GM18511 (cell line): ENCODE results near the gene EDNRA.
"Not testable (repeated sequence)": the region's sequence is repeated elsewhere in the genome, so short reads cannot be mapped to it uniquely, and the experiment has no call there.

Experiments
- ATAC-seq: cut with Tn5 transposase; IDR thresholded peaks from one replicate; pipeline ENCODE4 v1.9.1; 2021; ENCODE audit warnings: mild to moderate bottlenecking, moderate library complexity; ENCODE audit not compliant: unreplicated experiment

The EDNRA gene

GRCh38 chr4:147480891-147481576 lies at the start of gene EDNRA:
Gene EDNRA, plus strand, starts transcription at chr4:147481097. Its CDS starts 4,585 bp downstream, at chr4:147485682.
- ATAC-seq, result no peak

DNA sequence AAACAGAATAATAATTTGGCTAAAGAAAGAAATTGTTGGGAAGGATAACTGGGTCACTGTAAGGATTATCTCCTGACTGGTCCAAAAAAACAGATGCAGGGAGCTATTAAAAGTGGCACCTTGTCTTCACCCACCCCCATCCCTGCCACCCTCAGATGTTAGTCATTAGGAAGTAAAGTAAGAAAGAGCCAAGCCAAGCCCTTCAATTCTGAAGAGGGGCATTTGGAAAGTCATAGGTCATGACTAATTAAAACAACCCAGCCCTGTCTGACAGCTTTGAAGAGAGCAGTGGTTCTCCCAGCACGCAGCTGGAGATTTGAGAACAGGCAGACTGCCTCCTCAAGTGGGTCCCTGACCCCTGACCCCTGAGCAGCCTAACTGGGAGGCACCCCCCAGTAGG lies 46.5 kb upstream of the EDNRA start:
- not testable (repeated sequence) for ATAC-seq

GRCh38 chr4:147440442-147440841 lies 40.5 kb upstream of the EDNRA start:
- ATAC-seq, result no peak

GRCh38 chr4:147447786-147448185 lies 33.1 kb upstream of the EDNRA start:
- ATAC-seq, result no peak

DNA sequence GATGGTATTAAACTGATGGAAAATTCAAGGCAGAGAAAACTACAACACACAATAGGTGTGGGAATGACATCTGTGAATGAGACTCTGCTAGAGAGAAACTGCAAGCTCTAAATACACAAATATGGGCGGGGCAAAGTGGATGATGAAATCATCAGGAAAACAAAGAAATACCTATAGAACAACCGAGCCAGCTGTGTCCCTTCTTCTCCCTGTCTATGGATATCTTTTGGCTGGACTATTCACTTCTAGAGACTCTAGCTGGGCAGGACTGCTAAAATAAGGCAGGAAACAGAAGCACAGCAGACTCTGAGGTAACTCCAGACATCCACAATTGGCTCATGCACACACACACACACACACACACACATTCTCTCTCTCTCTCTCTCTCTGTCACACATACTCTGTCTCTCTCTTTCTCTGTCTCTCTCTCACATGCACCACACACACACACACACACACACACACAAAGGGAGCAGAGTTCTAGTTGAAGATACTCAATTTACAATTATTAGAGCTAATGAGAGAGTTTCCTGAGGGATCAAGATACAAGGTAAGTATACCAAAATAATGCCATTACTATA lies 27.2 kb upstream of the EDNRA start:
- ATAC-seq, result no peak

DNA sequence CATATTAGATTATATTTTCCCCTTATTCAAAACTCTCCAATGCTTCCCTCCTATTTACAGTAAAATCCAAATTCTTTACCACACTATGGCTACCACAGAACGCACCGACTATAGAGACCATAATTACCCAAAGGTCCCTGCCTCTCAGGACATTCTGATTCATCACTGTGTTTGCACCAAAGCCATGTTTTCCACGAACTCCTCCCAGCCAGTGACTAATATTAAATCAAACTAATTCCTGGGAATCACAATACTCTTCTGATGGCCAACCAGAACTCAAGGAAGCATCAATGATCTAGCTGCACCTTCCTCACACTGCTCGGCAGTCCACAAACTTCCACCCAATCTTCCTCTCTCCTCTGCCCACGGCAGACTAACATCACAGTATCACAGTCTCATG lies 24.2 kb upstream of the EDNRA start:
- no peak for ATAC-seq

DNA sequence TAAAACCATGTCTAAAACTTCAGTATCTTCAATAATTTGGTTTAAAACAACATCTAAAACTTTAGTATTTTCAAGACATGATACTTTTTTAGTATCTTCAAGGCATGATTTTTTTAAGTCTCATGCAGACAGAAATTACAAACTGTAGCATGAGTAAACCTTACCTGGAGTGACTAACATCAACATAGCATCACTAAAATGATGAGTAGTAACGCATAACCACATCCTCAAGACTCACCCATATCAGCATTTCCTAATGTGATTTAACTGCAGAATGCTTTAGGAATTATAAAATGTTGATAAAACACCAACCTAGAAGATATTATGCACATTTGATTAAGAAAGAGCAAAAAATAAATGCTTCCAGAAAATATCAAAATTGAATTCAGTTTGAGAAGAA lies 19.7 kb upstream of the EDNRA start:
- ATAC-seq, result no peak

GRCh38 chr4:147463065-147463464 lies 17.8 kb upstream of the EDNRA start:
- ATAC-seq, result no peak

GRCh38 chr4:147465461-147465860 lies 15.4 kb upstream of the EDNRA start:
- no peak for ATAC-seq

- no peak for ATAC-seq
Observed at GRCh38 chr4:147477439-147477838, 3.5 kb upstream of the EDNRA start.

- no peak for ATAC-seq
Observed at GRCh38 chr4:147479376-147479775, 1.5 kb upstream of the EDNRA start.

DNA sequence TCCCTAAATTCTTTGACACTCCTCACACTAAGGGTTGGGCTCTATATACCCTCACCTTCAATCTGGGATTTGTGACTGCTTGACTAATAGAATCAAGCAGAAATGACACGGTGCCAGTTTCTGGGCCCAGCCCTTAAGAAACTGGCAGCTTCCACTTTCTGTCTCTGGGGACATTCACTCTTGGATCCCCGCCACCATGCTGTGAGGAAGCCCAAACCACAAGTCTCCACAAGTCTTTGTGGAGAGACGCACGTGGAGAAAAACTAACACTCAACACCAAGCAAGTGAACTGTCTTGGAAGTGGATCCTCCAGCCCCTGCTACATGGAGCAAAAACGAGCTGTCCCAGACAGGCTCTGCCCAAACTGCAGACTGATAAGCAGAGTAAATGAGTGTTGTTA lies 1.1 kb upstream of the EDNRA start:
- ATAC-seq, result no peak

DNA sequence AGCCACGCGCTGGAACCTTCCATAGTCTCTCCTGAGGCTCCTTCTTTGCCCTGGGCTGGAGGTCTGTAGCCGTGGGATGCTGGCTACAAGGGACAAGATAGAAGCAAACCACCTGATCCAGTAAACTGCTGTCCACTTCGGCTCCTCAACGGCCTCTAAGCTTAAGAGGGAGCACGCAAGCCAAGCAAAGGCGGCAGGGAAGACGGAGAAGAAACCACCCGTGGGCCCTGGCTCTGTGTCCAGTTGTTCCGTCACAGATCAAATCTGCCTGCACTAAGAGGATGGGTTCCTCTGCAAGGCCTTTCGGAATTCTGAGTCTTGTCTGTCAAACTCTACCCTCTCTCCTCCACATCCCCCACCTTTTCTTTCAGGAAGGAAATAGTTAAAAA lies 401 bp upstream of the EDNRA start:
- no peak for ATAC-seq

GRCh38 chr4:147481577-147482109 lies 746 bp downstream of the EDNRA start:
- no peak for ATAC-seq

DNA sequence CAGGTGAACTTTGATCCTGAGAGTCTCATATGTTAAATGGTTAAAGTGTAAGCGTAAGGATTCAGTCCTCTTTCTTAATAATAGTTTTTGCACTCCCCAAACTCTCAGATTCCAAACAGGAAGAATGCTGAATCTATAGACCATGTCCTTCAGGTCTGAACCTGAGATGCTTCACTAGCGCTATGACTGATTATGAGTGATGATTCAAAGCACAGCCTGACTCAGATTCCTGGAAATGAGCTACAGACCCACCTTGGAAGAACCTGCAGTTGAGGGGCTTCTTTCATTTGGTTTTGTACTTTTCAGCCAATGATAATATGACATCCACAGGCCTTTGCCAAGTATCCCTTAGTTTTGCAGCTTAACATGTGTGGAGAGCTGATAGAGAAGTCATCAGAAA lies 1.4 kb downstream of the EDNRA start:
- ATAC-seq, result no peak

GRCh38 chr4:147485167-147485566 lies 4.3 kb downstream of the EDNRA start:
- ATAC-seq, result no peak

DNA sequence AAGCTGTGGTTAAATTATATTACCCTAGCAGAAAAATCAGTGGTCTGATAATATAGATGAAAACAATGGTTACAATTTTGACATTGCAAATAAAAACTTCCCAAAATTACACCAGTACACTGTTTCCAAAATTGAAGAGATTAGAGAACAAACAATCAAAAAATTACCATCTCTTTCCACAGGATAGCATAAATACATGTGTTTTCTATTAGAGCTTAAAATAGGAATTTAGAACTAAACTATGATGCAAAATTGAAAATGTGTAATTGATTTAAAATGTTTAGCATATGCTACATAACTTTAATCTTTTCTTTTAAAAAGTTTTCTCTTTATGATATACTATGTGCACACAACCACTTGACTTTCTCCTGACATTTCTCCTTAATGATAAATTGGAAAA lies 6.7 kb downstream of the EDNRA start:
- no peak for ATAC-seq

- ATAC-seq, result no peak
Observed at GRCh38 chr4:147488556-147488955, 7.7 kb downstream of the EDNRA start.

- no peak for ATAC-seq
Observed at GRCh38 chr4:147491086-147491485, 10.2 kb downstream of the EDNRA start.

- no peak for ATAC-seq
Observed at GRCh38 chr4:147492306-147492705, 11.4 kb downstream of the EDNRA start.

DNA sequence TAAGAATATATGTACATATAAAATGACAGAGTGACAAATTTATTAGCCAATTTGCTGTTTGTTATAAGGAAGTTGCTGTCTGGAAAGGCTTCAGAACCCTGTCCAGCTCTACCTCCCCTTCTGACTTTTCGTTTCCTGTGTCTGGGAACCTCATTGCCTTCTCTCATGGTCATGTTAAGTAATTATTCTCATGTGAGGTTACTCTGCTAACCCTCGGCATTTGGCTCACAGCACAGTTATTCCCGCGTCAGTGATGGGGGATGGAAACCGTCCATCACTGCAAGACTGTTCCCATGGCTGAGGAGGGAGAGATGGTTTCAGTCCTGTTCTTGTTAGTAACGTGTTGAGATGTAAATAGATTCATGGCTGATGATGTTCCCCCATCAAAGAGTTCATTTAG lies 11.9 kb downstream of the EDNRA start:
- ATAC-seq, result no peak

GRCh38 chr4:147493307-147493706 lies 12.4 kb downstream of the EDNRA start:
- no peak for ATAC-seq

GRCh38 chr4:147494301-147494700 lies 13.4 kb downstream of the EDNRA start:
- no peak for ATAC-seq
